Endothelial cell (in vitro differentiated cells): Measurements from ENCODE around the gene USP49. TPM values are rescaled to one million over a fixed set of nuclear protein-coding genes. Genes with fewer than 3 reads are reported as not detected.

Source experiments
- DNase-seq: peaks from one replicate; pipeline ENCODE4 v3.0.0; 2021; ENCODE audit warnings: low spot score
- H3K27ac Mint-ChIP-seq: one replicate; pipeline ENCODE4 v1.8.0; 2021; ENCODE audit warnings: mixed read lengths, inconsistent platforms; ENCODE audit not compliant: unreplicated experiment
- H3K27me3 Mint-ChIP-seq: one replicate; pipeline ENCODE4 v1.8.0; 2021; ENCODE audit warnings: mild to moderate bottlenecking, moderate library complexity, mixed read lengths, inconsistent platforms; ENCODE audit not compliant: unreplicated experiment
- H3K36me3 Mint-ChIP-seq: one replicate; pipeline ENCODE4 v1.8.0; 2021; ENCODE audit warnings: mild to moderate bottlenecking, low read depth, mixed read lengths, inconsistent platforms; ENCODE audit not compliant: unreplicated experiment
- H3K4me1 Mint-ChIP-seq: one replicate; pipeline ENCODE4 v1.8.0; 2021; ENCODE audit warnings: mild to moderate bottlenecking, mixed read lengths, inconsistent platforms; ENCODE audit not compliant: unreplicated experiment
- H3K4me3 Mint-ChIP-seq: one replicate; pipeline ENCODE4 v1.8.0; 2021; ENCODE audit warnings: mild to moderate bottlenecking, mixed read lengths, inconsistent platforms; ENCODE audit not compliant: unreplicated experiment
- H3K9me3 Mint-ChIP-seq: one replicate; pipeline ENCODE4 v1.8.0; 2021; ENCODE audit warnings: mixed read lengths, inconsistent platforms; ENCODE audit not compliant: unreplicated experiment
- CTCF ChIP-seq: fragments of 200-600 bp; sonication (generic); IDR thresholded peaks from one replicate; pipeline ENCODE4 v1.5.0; 2021; ENCODE audit warnings: antibody characterized with exemption; ENCODE audit not compliant: unreplicated experiment
- total RNA-seq: library from RNA; stranded (reverse); fragmentation: NEBNext Ultra II Directional; extraction: Animal tissue kit (Norgen Biotek cat#: 25700); gene quantifications from one replicate; pipeline ENCODE4 v1.2.1, GENCODE V29; 2021; ENCODE audit not compliant: unreplicated experiment

The USP49 gene
- total RNA-seq, 1 donor from 2014 or later: 7.1 TPM

GRCh38 chr6:41937861-41938574 is 42.8 kb upstream of the USP49 start:
- peak overlapping the region; percentile 42 for H3K27ac Mint-ChIP-seq
- no peak overlapping the region for H3K4me3 Mint-ChIP-seq
- H3K36me3 Mint-ChIP-seq: peaks cover 18% of the 10 kb centered on the region
- peaks cover 32% of the 10 kb centered on the region for H3K4me1 Mint-ChIP-seq
- no peak for TF ChIP-seq CTCF
- peaks cover 6% of the 10 kb centered on the region for H3K27me3 Mint-ChIP-seq
- H3K9me3 Mint-ChIP-seq: no peaks in the 10 kb centered on the region
- DNase-seq: no peak

GRCh38 chr6:41937472-41937860 is 42.3 kb upstream of the USP49 start:
- Mint-ChIP-seq H3K27me3 (peaks cover 6% of the 10 kb centered on the region), H3K9me3 (no peaks in the 10 kb centered on the region), H3K4me3 (no peak overlapping the region), H3K27ac (peak overlapping the region; percentile 52), H3K4me1 (peaks cover 32% of the 10 kb centered on the region), H3K36me3 (peaks cover 21% of the 10 kb centered on the region)
- no peak for DNase-seq
- no peak for TF ChIP-seq CTCF

DNA sequence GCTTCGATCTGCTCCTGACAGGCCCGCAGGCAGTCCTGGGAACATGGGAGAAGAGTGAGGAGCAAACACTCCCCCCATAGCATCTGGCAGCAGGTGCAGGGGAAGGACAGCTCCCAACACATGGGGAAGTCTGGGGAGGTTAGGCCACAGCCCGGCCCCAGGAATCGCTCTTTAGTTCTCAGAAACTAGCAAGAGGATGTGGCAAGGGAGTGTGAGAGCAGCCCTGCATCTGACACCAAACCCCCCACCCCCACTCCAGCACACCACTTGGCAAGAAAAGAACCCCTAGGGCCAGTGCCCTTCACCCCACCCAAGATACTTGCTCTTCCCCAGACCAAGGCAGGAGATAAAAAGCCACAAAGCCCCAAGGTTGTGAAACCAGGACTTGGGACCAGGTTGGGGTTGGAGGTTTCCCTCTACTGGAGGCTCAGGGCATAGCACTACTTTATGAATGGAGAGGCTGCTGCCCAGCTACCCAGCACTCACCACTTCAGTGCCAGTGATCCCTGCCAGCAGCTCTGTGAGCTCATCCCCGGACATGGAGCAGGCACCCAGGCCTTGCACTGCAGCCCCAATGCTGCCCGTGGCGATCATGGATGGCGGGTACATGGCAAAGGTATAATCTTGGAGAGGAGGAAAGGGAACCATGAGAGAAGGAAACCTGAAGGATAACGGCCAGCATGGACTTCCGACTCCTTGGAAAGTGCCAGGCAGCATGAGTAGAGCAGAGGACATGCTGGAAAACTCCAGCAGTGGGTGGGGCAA is 41.1 kb upstream of the USP49 start:
- peaks cover 26% of the 10 kb centered on the region for H3K36me3 Mint-ChIP-seq
- H3K9me3 Mint-ChIP-seq: no peaks in the 10 kb centered on the region
- H3K27me3 Mint-ChIP-seq: peaks cover 6% of the 10 kb centered on the region
- TF ChIP-seq CTCF: peak; percentile 87
- H3K4me3 Mint-ChIP-seq: no peak overlapping the region
- H3K4me1 Mint-ChIP-seq: peaks cover 28% of the 10 kb centered on the region
- no peak overlapping the region for H3K27ac Mint-ChIP-seq
- DNase-seq: peak; percentile 68

GRCh38 chr6:41935685-41936072 is 40.5 kb upstream of the USP49 start:
- peaks cover 26% of the 10 kb centered on the region for H3K36me3 Mint-ChIP-seq
- no peak for TF ChIP-seq CTCF
- no peaks in the 10 kb centered on the region for H3K9me3 Mint-ChIP-seq
- no peak for DNase-seq
- H3K27me3 Mint-ChIP-seq: peaks cover 6% of the 10 kb centered on the region
- no peak overlapping the region for H3K4me3 Mint-ChIP-seq
- no peak overlapping the region for H3K27ac Mint-ChIP-seq
- H3K4me1 Mint-ChIP-seq: peaks cover 28% of the 10 kb centered on the region

GRCh38 chr6:41935193-41935574 is 40.0 kb upstream of the USP49 start:
- peaks cover 25% of the 10 kb centered on the region for H3K4me1 Mint-ChIP-seq
- H3K27me3 Mint-ChIP-seq: peaks cover 6% of the 10 kb centered on the region
- no peak for DNase-seq
- H3K9me3 Mint-ChIP-seq: no peaks in the 10 kb centered on the region
- H3K36me3 Mint-ChIP-seq: peaks cover 26% of the 10 kb centered on the region
- H3K4me3 Mint-ChIP-seq: no peak overlapping the region
- no peak for TF ChIP-seq CTCF
- no peak overlapping the region for H3K27ac Mint-ChIP-seq
